ENCODE measurements around the gene SMAD6.
"Not testable (repeated sequence)": the region's sequence is repeated elsewhere in the genome, so short reads cannot be mapped to it uniquely, and the experiment has no call there.

SMAD6 gene

DNA sequence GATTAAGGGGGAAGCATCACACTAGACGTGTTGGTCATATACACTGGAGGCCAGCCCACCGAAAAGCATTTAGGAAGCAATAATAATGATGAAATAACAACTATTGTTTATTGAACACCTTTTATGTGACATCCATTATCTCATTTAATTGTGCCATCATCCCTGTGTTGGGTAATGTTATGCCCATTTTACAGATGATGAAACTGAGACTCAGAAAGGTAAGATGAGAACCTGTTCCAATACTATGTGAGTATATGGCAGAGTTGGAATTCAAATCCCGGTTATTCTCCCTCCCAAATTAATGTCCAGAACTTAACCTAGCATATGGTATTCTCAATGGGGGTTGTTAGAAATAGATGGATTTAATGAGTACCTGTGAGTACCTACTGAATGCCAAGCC lies 99.2 kb downstream of the SMAD6 start:
- no peak for DNase-seq

DNA sequence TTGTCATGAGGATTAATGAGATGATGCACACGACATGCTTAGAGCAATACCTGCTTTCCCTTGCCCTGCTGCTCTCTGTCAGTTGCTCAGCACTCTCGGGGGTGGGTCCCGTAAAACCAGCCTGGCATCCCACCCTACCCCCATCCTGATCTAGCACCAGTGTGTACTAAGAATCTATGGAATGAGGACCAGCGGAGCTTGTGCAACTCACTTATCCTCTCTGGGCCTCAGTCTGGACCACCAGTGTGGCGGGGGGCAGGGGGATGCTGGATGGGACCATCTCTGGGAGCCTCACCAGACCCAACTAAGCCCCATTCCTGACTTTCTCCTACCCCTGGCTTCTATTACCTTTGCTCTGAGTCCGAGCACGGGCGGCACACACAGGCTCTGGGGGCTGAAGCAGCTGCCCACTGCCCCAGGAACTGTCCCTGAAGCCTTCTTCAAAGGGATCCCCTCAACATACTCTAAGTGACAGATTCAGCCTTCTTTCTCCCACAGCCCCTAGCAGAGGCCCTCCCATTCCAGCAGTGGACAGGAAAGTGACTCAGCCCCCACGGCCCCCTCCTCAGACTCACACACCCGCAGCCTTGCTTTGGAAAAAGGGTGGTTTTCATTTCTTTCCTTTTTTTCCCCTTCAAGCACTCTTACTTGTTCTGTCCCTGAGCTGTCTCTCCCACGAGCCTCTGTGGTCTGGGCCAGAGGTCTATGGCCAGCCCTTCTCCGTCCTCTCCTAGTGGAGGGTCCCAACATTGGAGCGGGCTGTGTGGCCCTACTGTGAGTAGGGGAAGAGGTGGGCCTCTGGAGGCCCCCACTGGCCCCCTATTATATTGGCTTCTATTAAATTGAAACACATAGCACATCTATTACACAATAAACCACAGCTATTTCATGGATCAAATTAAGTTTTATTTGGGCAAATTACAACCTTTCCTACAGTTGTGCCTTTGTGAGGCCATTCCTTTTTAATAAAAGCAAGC lies 100.3 kb downstream of the SMAD6 start:
- no peak for DNase-seq

DNA sequence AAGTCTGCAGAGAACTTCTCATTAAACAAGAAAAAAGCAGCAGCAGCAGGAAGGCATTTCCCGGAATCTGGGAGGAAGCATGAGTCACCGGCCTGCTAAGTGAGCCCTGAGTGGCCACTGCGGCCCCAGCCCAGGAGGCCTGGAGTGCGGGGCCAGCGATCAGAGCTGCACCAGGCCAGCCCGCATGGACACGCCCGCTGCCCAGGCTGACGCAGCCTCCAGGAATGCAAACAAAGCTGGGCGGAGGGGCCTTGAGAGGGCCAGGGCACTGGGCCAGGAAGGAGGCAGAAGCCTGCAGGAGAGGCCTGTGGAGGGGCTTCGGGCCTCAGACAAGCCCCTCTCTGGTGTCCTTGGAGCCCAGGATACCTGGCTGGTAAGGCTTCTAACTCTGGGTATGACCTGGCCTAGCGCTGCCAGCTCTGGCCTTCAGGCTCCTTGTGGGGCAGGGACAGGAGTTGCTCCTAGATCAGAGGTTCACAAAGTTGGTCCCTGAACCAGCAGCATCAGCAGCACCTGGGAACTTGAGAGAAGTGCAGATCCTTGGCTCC lies 101.2 kb downstream of the SMAD6 start:
- DNase-seq = no peak

DNA sequence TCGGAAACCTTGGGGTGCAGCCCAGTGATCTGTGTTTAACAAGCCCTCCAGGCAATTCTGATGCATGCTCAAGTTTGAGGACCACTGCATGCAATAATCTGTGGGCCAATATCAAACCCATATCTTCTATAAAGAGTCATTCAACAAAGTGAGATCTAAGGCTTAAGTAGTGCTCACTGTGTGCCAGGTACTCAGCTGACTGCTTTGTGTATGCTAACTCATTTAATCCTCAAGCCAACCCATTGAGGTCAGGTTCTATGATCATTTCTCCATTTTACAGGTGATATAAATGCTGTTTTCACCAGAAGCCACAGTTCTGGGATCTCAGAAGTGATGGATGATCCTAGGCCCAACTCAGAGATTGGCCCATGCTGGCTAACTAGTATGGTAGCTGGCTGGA lies 101.7 kb downstream of the SMAD6 start:
- DNase-seq = no peak

DNA sequence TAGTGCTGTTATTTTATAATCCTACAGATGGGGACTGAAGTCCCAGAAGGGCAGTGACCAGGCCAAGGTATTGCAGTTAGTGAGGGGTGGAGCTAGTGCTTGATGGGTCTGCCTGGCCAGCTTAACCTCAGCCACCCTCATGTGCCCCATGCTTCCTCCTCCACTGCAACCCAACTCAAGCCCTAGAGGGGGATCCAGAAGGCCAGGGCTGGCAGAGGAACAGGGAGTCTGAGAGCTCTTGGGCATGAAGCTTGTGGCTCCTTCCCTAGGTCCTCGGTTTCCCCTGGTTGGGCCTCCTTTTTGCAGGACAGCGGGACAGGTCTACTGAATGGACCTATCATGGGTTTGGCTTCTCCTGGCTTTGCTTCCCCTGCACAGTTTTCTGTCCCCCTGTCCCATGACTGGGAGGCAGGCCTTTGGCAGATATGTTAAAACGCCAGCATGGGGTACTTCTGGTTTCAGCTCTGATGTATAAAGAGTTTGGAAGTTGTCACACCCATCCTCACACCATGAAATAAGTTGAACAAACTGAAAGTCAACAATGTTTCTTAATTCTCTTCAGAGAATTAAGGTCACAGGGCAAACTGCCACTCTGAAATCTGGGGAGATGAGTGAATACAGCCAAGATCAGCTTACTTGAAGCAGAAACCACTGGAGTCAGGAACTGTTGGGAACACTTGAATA lies 103.3 kb downstream of the SMAD6 start:
- no peak for DNase-seq

DNA sequence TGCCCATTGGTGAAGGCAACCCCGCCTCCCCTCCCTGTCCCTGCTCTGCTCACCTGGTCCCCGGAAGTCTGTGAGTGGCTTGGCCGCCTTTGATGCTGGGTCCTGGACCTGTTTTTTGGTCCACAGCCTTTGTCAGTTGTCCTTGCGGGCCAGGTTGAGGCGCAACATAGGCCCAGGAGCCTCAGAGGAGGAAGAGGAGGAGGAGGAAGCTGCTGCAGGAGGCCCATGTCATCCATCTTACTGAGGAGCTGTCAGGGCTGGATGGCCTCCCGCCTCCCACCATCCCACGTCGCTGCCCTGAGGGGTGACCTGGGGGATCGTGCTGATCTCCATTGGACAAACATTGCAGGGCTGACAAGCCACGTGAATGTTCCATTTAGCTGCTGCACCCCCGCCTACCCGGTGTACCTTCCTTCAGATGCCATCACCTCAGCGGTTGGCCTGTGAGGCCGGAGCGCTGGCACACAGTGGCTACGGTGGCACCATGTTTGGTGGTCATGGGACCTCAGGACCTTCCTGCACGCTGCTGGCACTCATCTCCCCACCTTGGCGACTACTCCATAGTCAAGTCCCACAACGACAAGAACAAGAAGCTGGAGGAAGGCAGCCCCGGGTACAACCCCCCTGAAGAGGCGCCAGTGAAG lies 106.3 kb downstream of the SMAD6 start:
- no peak for DNase-seq

DNA sequence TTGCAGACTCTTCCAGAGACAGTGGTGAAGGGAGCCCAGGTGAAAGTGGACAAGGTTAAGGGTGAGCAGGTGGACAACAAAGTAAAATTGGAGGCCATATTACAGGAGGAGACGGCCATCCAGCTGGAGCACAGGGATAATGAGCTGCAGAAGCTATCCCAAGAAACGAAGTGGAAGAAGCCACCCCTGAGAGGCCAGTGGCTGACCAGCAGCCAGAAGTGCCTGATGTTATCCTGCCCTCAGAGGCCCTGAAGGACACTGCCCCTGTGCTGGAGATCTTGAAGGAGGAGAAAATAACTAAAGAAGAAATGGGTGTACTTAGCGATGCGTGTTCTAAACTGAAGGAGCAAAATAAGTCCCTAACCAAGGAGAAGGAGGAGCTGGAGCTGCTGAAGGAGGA lies 107.6 kb downstream of the SMAD6 start:
- no peak for DNase-seq

DNA sequence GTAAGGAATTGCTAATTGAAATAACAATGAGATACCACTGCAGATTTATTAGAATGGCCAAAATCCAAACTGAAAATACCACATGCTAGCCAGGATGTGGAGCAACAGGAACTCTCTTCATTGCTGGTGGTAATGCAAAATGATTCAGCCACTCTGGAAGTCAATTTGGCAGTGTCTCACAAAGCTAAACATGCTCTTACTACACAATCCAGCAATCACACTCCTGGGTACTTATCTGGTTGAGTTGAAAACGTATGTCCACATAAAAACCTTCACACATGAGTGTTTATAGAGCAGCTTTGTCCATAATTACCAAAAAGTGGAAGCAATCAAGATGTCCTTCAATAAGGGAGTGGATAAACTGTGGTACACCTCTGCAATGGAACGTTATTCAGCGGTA lies 113.3 kb downstream of the SMAD6 start:
- no peak for DNase-seq

DNA sequence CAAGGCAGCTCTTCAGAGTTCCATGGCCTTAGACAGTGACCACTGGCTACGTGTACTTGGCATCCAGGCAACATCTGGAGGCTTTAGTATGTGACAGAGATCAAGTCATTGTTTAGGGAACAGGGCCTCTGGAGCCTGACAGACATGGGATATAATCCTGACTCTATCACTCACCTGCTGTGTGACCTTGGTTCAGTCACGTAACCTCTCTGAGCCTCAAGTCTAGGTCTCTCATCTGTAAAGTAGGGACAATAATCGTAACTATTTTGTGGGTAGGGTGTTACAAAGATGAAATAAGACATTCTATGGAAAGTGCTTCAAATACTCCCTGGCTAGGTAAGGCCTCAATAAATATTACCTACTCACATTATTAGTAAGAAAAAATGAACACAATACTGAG lies 114.2 kb downstream of the SMAD6 start:
- DNase-seq = no peak

DNA sequence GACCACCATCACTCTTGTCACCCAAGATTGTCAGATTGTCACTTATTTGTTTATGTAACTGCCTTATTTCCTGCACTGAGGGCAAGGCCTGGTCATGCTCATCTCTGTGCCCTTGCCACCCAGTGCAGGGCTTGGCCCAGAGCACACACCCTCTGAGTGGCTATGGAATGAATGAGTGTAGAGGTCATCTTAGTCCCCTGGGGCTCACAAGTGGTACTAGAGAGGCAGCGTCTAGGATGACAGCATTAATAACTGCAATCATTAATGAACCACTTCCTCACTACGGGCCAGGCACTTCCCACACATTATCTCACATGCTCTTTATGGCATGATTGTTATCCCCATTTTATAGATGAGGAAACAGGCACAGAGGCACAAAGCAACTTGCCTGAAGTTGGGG lies 117.0 kb downstream of the SMAD6 start:
- DNase-seq = no peak

DNA sequence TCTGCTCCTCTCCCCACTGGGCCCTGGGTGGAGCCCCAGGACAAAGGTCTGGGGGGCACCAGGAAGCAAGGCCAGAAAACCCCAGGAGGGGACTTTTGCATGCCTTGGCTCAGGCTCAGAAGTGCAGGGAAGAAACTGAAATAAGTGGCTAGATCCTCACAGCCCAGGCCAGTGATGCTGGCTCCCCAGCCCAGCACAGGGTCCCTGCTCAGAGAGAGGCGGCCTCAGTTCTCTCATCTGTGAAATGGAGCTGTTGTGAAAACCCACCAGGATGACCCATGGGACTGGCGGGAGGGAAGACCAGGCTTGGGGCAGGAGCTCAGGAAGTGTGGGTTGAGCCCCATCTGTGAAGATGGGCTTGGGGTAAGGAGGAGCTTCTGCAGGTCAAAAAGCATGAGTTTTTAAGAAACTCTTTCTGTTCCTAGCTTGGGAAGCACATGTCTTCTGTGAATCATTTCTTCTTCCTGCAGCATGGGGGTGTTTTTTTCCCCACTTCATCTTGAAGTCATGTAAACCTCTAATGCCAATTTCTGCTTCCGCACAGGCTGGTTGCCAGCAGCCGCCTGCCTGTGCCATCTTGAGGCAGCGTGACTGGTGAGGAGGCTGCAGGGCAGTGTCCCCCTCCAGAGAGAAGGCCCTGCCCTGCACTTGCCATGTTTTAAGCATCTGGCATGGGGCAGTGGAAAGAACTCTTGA lies 118.6 kb downstream of the SMAD6 start:
- DNase-seq = no peak

DNA sequence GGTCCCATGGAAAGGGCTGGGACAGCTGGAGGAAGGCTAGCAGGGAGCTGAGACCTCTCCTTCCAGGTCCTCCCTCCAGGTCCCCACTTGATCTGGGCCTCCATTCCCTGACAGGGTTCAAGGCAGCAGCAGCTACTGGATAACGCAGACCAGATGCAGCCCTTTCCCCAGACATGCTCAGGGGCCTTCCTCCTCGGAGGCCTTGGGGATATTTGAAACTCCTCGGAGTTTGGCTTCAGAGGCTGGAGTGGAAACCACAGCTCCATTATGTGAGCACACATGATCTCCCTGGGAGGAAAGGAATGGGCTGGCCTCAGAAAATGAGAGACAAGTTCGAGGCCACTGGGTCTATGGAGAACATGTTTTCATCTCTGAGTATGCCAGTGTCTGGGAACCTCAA lies 119.3 kb downstream of the SMAD6 start:
- no peak for DNase-seq

DNA sequence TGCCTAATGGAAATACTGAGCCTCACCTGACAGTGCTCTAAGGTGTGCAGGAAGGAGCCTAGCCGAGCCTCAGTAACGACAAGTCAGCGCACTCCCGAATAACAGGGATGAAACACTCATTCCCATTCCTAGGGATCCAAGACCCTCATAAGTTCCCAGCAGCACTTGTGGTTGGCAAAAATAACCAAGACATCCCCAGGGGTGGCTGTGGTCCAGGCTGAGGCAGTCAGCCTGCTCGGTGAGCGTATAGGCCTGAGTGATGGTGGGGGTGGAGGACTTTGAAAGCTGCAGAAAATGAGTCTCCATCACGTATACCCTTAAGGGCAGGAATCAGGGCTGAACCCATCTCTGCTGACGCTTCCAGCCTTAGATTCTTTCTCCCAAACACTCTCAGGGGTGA lies 120.1 kb downstream of the SMAD6 start:
- DNase-seq = no peak

DNA sequence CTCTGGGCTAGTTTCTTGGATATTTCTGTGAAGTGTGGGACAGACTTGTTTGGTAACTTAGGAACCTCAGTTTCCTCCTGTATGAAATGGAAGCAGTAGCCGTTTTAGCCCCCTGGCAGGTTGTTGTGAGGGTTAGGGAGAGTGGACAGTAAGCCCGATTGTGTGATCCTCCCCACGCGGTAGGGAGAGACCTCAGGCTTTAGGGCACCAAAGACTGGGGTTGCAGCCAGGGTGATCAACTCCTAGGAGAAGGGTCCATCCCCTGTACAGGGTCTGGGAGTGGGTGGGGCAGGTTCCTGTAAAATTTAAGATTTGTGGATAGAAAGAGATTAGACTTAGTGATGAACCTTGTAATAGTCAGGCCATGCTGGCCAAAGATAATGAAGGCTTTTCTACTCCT lies 120.5 kb downstream of the SMAD6 start:
- DNase-seq = no peak

DNA sequence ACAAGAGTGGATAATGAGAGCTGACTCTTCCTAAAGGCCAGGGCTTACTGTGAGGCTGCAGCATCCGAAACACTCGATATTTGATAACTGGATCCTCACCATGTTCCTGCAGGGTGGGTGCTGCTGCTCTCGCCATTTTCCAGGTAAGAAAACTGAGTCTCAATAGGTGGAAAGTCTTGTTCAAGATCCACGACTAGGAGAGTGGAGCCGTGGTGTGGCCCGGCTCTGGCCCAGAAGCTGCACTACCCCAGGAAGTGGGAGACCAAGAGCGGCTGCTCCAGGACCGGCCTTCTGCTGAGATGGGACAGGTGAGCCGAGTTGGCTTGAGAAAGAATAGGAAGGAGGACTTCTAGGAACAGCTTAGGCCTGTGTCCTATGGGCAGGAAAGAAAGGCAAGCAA lies 121.6 kb downstream of the SMAD6 start:
- DNase-seq = no peak

DNA sequence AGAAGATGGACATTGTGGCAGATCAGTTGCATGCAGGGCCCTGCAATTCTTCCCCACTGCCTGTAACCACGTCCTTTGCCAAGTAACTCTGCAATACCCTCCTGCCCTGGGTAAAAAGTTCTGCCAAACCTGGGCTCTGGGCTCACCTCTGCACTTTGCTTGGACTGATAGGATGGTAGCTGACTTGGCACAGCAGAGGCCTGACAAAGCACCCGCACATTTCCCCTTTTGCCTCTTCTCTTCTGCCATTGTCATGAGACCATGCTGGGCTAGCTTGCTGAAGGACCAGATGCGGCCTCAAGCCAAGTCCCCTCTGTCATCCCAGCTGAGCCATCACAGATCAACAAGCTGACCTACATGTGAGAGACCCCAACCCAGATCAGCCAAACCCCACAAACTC lies 122.4 kb downstream of the SMAD6 start:
- no peak for DNase-seq

DNA sequence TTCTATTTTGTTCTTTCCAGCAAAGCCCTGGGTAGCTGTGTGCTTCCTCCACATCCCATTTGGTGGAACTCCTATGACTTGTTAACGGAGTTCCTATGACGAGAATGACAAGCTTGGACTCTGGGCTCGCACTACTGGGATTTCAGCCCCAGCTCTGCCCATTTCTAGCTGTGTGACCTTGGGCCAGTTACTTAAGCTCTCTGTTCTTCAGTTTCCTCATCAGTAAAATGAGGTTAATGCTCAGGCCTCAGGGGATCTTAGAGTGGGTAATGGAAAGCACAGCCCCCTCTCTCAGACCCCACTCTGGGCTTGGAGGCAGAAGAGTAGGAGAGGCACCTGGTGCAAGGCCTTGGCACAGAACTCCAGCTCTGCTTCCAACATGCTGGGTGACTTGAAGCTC lies 123.1 kb downstream of the SMAD6 start:
- DNase-seq = no peak

DNA sequence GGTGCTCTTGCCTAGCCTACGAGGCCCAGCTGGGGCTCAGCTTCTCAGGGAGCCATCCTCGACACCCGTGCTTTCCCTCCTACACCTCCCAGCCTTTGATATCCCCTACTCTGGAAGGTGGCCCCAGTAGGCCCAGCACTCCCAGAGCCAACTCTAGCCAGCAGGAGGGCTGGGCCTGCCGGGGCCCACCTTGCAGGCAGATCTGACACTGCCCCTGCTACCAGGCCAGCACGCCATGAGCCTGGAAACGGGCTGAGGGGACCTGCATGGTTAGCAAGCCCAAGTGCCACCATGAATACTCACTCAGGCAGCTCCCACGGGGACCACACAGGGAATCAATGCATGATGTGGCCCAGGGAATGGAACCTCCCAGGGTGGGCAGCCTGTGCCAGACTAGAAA lies 123.7 kb downstream of the SMAD6 start:
- no peak for DNase-seq

DNA sequence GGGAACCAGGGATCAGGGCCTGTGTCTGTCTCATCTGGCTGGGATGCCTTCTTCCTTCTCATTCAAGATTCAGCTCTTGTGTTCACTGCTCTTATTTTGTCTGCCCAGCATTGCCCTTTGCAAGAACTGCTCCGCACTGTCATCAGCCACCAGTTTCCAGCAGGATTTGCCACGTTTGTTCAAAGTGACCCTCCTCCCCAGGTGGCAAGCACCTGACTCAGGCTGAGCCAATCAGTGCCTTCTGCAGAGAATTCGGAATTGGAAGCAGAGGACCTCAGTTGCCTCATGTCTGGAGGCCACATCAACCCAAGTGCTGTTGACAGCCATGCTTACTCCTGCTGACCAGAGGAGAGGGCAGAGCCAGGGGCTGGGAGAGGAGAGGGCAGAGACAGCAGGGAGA lies 124.5 kb downstream of the SMAD6 start:
- DNase-seq = no peak

DNA sequence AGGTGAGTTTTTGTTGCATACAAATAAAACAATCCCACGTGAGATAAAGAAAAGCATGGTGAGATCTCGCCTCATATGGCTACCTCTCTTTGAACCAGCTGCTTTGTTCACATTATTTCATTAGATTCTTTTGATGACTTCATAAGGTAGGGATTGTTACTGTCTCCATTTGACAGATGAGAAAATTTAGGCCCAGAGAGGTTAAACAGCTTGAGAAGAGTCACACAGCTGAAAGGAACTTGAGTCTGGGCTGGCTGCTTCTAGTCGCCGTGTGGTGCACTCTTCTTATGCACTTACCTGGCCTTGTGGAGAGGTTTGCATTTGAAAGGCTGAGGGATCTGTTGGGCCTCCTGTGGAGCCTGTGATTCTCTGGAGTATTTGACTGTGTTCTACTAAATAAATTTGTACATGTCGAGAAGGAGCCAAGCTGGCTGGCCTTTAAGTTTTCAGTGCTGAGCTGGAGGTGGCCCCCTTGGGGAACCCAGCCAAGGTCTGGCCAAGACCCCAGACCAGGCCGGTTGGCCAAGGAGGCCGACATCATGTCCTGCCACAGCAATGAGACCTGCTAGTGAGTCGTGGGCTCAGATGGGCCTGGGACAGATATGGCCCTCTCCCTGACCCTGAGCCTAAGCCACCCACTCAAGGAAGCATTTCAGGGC lies 125.1 kb downstream of the SMAD6 start:
- no peak for DNase-seq

DNA sequence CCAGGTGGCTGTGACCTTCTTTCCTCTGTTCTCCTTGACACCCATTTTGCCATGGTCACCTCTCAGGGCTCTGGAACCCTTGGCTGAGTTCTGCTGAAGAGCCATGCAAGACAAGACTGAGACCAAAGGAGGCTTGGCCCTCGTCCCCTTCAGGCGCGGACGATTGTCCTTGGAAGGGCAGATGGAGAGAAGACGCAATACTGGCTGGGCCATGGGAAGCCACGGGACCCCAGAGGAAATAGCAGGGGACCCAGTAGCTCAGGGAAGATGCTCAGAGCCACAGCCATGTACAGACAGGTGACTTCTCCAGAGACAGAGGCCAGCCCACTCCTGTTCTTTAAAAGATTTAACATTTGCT lies 125.6 kb downstream of the SMAD6 start:
- DNase-seq = no peak

DNA sequence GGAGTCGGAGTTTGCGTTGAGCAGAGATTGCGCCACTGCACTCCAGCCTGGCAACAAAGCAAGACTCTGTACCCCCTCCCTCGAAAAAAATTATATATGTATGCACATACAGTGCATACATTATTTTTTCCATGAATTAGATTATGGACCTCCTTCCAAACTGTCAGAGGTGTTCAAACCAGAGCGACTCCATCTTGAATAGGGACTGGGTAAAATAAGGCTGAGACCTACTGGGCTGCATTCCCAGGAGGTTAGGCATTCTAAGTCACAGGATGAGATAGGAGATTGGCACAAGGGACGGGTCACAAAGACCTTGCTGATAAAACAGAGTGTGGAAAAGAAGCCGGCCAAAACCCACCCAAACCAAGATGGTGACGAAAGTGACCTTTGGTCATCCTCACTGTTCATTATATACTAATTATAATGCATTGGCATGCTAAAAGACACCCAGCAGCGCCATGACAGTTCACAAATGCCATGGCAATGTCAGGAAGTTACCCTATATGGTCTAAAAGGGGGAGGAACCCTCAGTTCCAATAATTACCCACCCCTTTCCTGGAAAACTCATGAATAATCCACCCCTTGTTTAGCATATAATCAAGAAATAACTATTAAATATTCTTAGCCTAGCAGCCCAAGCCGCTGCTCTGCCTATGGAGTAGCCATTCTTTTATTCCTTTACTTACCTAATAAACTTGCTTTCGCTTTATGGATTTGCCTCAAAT lies 126.9 kb downstream of the SMAD6 start:
- not testable (repeated sequence) for DNase-seq

All from activated CD4-positive, alpha-beta T cell treated with anti-CD3 and anti-CD28 coated beads, Interleukin-10, Interleukin-2, amounts not matched to agents 100 ng/mL and 50 ng/mL, durations not matched to agents 16 hours and 8 hours (primary cell).